CMK (cell line): ENCODE measurements around the gene PTPRD.

ENCODE experiments used
- DNase-seq: peaks from one replicate; pipeline ENCODE4 v3.0.0-alpha.2; 2010; ENCODE audit warnings: low read depth

PTPRD gene

GRCh38 chr9:10054456-10054855 is 558.3 kb downstream of the PTPRD start:
- DNase-seq = no peak

- no peak for DNase-seq
Measured at GRCh38 chr9:10052916-10053315, 559.9 kb downstream of the PTPRD start.

GRCh38 chr9:10052181-10052580 is 560.6 kb downstream of the PTPRD start:
- no peak for DNase-seq

- DNase-seq = no peak
Measured at GRCh38 chr9:10050016-10050415, 562.8 kb downstream of the PTPRD start.

GRCh38 chr9:10048994-10049393 is 563.8 kb downstream of the PTPRD start:
- no peak for DNase-seq

- DNase-seq = no peak
Measured at GRCh38 chr9:10045598-10045997, 567.2 kb downstream of the PTPRD start.

- DNase-seq = no peak
Measured at GRCh38 chr9:10041726-10042229, 571.0 kb downstream of the PTPRD start.

- no peak for DNase-seq
Measured at GRCh38 chr9:10036095-10036494, 576.7 kb downstream of the PTPRD start.

GRCh38 chr9:10032166-10032565 is 580.6 kb downstream of the PTPRD start:
- no peak for DNase-seq

- no peak for DNase-seq
Measured at GRCh38 chr9:10026443-10026984, 586.3 kb downstream of the PTPRD start.

- no peak for DNase-seq
Measured at GRCh38 chr9:10015755-10016154, 597.0 kb downstream of the PTPRD start.

GRCh38 chr9:10014889-10015288 is 597.9 kb downstream of the PTPRD start:
- no peak for DNase-seq

- no peak for DNase-seq
Measured at GRCh38 chr9:10009401-10009800, 603.4 kb downstream of the PTPRD start.

GRCh38 chr9:10008101-10008799 is 604.6 kb downstream of the PTPRD start:
- DNase-seq = no peak

- DNase-seq = no peak
Measured at GRCh38 chr9:10007356-10007755, 605.4 kb downstream of the PTPRD start.

- DNase-seq = no peak
Measured at GRCh38 chr9:10005206-10005605, 607.6 kb downstream of the PTPRD start.

- no peak for DNase-seq
Measured at GRCh38 chr9:10003047-10003446, 609.8 kb downstream of the PTPRD start.

GRCh38 chr9:10000669-10001068 is 612.1 kb downstream of the PTPRD start:
- DNase-seq = no peak

GRCh38 chr9:9998491-9999287 is 614.1 kb downstream of the PTPRD start:
- DNase-seq = peak; percentile 37

- no peak for DNase-seq
Measured at GRCh38 chr9:9997585-9997984, 615.2 kb downstream of the PTPRD start.

- DNase-seq = no peak
Measured at GRCh38 chr9:9996259-9996658, 616.5 kb downstream of the PTPRD start.

- DNase-seq = no peak
Measured at GRCh38 chr9:9992936-9993335, 619.9 kb downstream of the PTPRD start.

- DNase-seq = no peak
Measured at GRCh38 chr9:9973062-9973461, 639.7 kb downstream of the PTPRD start.
